ENCODE measurements around the gene ABHD16A. TPM values are rescaled to one million over a fixed set of nuclear protein-coding genes. Genes with fewer than 3 reads are reported as not detected.

The ABHD16A gene
- total and polyA plus RNA-seq, 4 donors: 26.6 to 59.4 (median 34.9) TPM

DNA sequence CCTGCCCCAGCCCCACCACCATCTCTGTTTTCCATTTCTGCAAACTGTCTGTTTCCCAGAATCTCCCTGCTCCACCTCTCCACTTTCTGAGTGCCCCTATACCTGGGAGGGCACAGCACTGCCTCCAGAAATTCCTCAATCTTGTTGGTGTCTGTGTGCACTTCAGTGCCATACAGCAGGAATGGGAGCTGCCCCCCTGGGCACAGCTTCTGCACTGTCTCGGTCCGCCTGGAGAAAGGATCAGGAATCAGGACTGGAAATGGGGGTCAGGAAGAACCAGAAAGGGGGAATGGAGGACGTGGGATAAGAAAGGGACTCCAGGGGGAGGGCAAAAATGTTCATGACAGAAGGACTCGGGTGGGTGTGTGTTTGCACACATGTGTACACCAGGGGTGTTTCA is 30.6 kb upstream of the ABHD16A start:
- DNase-seq (ENCODE audit: low spot score): no peak
- no peaks in the 10 kb centered on the region for H3K9me3 ChIP-seq (ENCODE audit: control insufficient read depth in 4 of 4, low read length in 3 of 4)
- TF ChIP-seq HNF4A (conservative IDR thresholded peaks at IDR 0.05): no peak
- TF ChIP-seq, protein P1, sequence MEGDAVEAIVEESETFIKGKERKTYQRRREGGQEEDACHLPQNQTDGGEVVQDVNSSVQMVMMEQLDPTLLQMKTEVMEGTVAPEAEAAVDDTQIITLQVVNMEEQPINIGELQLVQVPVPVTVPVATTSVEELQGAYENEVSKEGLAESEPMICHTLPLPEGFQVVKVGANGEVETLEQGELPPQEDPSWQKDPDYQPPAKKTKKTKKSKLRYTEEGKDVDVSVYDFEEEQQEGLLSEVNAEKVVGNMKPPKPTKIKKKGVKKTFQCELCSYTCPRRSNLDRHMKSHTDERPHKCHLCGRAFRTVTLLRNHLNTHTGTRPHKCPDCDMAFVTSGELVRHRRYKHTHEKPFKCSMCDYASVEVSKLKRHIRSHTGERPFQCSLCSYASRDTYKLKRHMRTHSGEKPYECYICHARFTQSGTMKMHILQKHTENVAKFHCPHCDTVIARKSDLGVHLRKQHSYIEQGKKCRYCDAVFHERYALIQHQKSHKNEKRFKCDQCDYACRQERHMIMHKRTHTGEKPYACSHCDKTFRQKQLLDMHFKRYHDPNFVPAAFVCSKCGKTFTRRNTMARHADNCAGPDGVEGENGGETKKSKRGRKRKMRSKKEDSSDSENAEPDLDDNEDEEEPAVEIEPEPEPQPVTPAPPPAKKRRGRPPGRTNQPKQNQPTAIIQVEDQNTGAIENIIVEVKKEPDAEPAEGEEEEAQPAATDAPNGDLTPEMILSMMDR (IDR thresholded peaks at IDR 0.05; ENCODE audit: low read depth, low read length, missing input control): no peak
- TF ChIP-seq SP1 (IDR thresholded peaks at IDR 0.05): no peak
- no peak for TF ChIP-seq RAD21 (IDR thresholded peaks at IDR 0.05)
- no peak for TF ChIP-seq FOXA1 (IDR thresholded peaks at IDR 0.05)
- TF ChIP-seq YY1 (IDR thresholded peaks at IDR 0.05): no peak
- no peak for TF ChIP-seq TAF1 (conservative IDR thresholded peaks at IDR 0.05)
- TF ChIP-seq JUND (IDR thresholded peaks at IDR 0.05): no peak
- no peak for TF ChIP-seq ZBTB33 (IDR thresholded peaks at IDR 0.05)
- no peak for TF ChIP-seq GABPA (IDR thresholded peaks at IDR 0.05 in 1 of 2, conservative IDR thresholded peaks at IDR 0.05 in 1 of 2)
- no peak for TF ChIP-seq REST (IDR thresholded peaks at IDR 0.05)
- H3K4me3 ChIP-seq (ENCODE audit: low read depth in 1 of 3, low read length in 3 of 3): no peak overlapping the region
- WGBS: 86% methylated on average over 4 of the region's 4 CpGs
- peaks cover 4 to 25% (median 20%) of the 10 kb centered on the region in 4 donors for H3K36me3 ChIP-seq (ENCODE audit: control insufficient read depth in 4 of 4, insufficient read depth in 3 of 4, low read depth in 1 of 4, low read length in 3 of 4)
- peak overlapping the region in 1 of 2 donors; percentile 96 for H3K27ac ChIP-seq (ENCODE audit: low read depth in 1 of 2, low read length in 2 of 2)
- H3K27me3 ChIP-seq (ENCODE audit: control insufficient read depth in 4 of 4, insufficient read depth in 4 of 4, low read length in 3 of 4): no peaks in the 10 kb centered on the region
- H3K9ac ChIP-seq (ENCODE audit: low read depth in 1 of 2, low read length in 2 of 2): no peak overlapping the region
- peaks cover 15 to 56% (median 43%) of the 10 kb centered on the region in 4 donors for H3K4me1 ChIP-seq (ENCODE audit: control insufficient read depth in 4 of 4, insufficient read depth in 4 of 4, low read length in 3 of 4)

DNA sequence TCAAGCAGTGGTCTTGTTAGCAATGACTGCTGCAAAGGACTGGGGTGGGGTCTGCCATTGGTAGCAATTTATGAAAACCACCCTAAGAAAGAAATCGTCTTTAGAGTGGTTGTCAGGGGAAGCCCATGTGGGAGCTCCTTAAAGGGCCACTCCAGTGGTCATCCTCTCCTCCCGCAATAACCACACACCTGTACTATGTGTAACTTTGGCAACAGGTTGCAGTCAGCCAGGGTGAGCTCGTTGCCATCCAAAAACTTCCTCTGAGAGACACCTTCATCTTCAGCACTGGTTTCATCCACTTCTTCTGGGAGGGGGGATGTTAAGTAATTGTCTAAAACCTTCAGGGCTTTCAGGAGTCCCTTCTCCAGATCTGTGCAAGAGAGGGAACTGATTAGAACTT is 28.9 kb upstream of the ABHD16A start:
- DNase-seq (ENCODE audit: low spot score): no peak
- H3K9me3 ChIP-seq (ENCODE audit: control insufficient read depth in 4 of 4, low read length in 3 of 4): no peaks in the 10 kb centered on the region
- no peak overlapping the region for H3K27ac ChIP-seq (ENCODE audit: low read depth in 1 of 2, low read length in 2 of 2)
- no peak overlapping the region for H3K4me3 ChIP-seq (ENCODE audit: low read depth in 1 of 3, low read length in 3 of 3)
- no peaks in the 10 kb centered on the region for H3K27me3 ChIP-seq (ENCODE audit: control insufficient read depth in 4 of 4, insufficient read depth in 4 of 4, low read length in 3 of 4)
- H3K4me1 ChIP-seq (ENCODE audit: control insufficient read depth in 4 of 4, insufficient read depth in 4 of 4, low read length in 3 of 4): peaks cover 9 to 46% (median 30%) of the 10 kb centered on the region in 4 donors
- WGBS: 73% methylated on average over 3 of the region's 3 CpGs
- peaks cover 8 to 25% (median 20%) of the 10 kb centered on the region in 4 donors for H3K36me3 ChIP-seq (ENCODE audit: control insufficient read depth in 4 of 4, insufficient read depth in 3 of 4, low read depth in 1 of 4, low read length in 3 of 4)
- TF ChIP-seq HNF4G (IDR thresholded peaks at IDR 0.05) (no peak), EGR1 (IDR thresholded peaks at IDR 0.05; ENCODE audit: low read depth in 2 of 2) (no peak), ATF3 (IDR thresholded peaks at IDR 0.05) (no peak), GABPA (IDR thresholded peaks at IDR 0.05 in 1 of 2, conservative IDR thresholded peaks at IDR 0.05 in 1 of 2) (no peak), HNF4A (conservative IDR thresholded peaks at IDR 0.05) (no peak), NR2F2 (IDR thresholded peaks at IDR 0.05) (no peak), FOXA1 (IDR thresholded peaks at IDR 0.05) (no peak), FOXA2 (IDR thresholded peaks at IDR 0.05) (no peak)
- TF ChIP-seq, protein P1 (IDR thresholded peaks at IDR 0.05; ENCODE audit: low read depth, low read length, missing input control): no peak
- H3K9ac ChIP-seq (ENCODE audit: low read depth in 1 of 2, low read length in 2 of 2): no peak overlapping the region

Data from liver (tissue), 9 donors.